H9 (cell line): ENCODE data around the gene LRRC8E. TPM values are rescaled to one million over a fixed set of nuclear protein-coding genes. Genes with fewer than 3 reads are reported as not detected.

Experiments used
- DNase-seq: peaks from one replicate; pipeline ENCODE4 v3.0.0-alpha.2; 2017
- H2AFZ ChIP-seq: one replicate; pipeline ENCODE4 v1.6.1; 2013; ENCODE audit warnings: mild to moderate bottlenecking, low read length, control low read depth, moderate library complexity
- H2AK5ac ChIP-seq: 2 replicates; pipeline ENCODE4 v1.6.1; 2013; ENCODE audit warnings: low read length, control low read depth, mixed read lengths; ENCODE audit not compliant: insufficient read length
- H2BK120ac ChIP-seq: one replicate; pipeline ENCODE4 v1.6.1; 2013; ENCODE audit warnings: low read depth, mild to moderate bottlenecking, low read length, control low read depth, inconsistent platforms; ENCODE audit not compliant: poor library complexity, severe bottlenecking
- H2BK12ac ChIP-seq: 2 replicates; pipeline ENCODE4 v1.6.1; 2013; ENCODE audit warnings: low read length, control low read depth, mixed read lengths, low read depth; ENCODE audit not compliant: insufficient read length
- H2BK15ac ChIP-seq: 2 replicates; pipeline ENCODE4 v1.6.1; 2013; ENCODE audit warnings: low read depth, low read length, control low read depth
- H2BK20ac ChIP-seq: one replicate; pipeline ENCODE4 v1.6.1; 2013; ENCODE audit warnings: low read depth, mild to moderate bottlenecking, low read length, control low read depth, inconsistent platforms; ENCODE audit not compliant: poor library complexity, severe bottlenecking
- H2BK5ac ChIP-seq: 2 replicates; pipeline ENCODE4 v1.6.1; 2013; ENCODE audit warnings: low read length, control low read depth, mixed read lengths; ENCODE audit not compliant: insufficient read length
- H3K14ac ChIP-seq: 2 replicates; pipeline ENCODE4 v1.6.1; 2013; ENCODE audit warnings: low read length, control low read depth; ENCODE audit not compliant: insufficient read depth
- H3K18ac ChIP-seq: 2 replicates; pipeline ENCODE4 v1.6.1; 2013; ENCODE audit warnings: low read depth, mild to moderate bottlenecking, mixed read lengths, low read length, control low read depth; ENCODE audit not compliant: insufficient read length
- H3K23ac ChIP-seq: 2 replicates; pipeline ENCODE4 v1.6.1; 2013; ENCODE audit warnings: low read length, control low read depth, mixed read lengths, low read depth; ENCODE audit not compliant: insufficient read length
- H3K23me2 ChIP-seq: 2 replicates; pipeline ENCODE4 v1.6.1; 2013; ENCODE audit warnings: low read depth, mild to moderate bottlenecking, mixed read lengths, low read length, control low read depth; ENCODE audit not compliant: insufficient read length, poor library complexity, severe bottlenecking
- H3K27ac ChIP-seq: 2 replicates; pipeline ENCODE4 v1.5.1; 2013; ENCODE audit warnings: low read length, control low read depth, mixed read lengths, low read depth; ENCODE audit not compliant: insufficient read length
- H3K27me3 ChIP-seq: 2 replicates; pipeline ENCODE4 v1.6.1; 2013; ENCODE audit warnings: low read length, control low read depth, inconsistent platforms; ENCODE audit not compliant: insufficient read depth
- H3K4ac ChIP-seq: 2 replicates; pipeline ENCODE4 v1.6.1; 2013; ENCODE audit warnings: low read depth, mild to moderate bottlenecking, control low read depth, inconsistent platforms, low read length, moderate library complexity
- H3K4me1 ChIP-seq: 2 replicates; pipeline ENCODE4 v1.6.1; 2013; ENCODE audit warnings: low read length, control low read depth, inconsistent platforms; ENCODE audit not compliant: insufficient read depth
- H3K4me2 ChIP-seq: 2 replicates; pipeline ENCODE4 v1.6.1; 2013; ENCODE audit warnings: low read length, control low read depth, mixed read lengths; ENCODE audit not compliant: insufficient read length, insufficient read depth
- H3K56ac ChIP-seq: 2 replicates; pipeline ENCODE4 v1.6.1; 2013; ENCODE audit warnings: low read depth, mild to moderate bottlenecking, mixed read lengths, low read length, control low read depth; ENCODE audit not compliant: insufficient read length
- H3K79me1 ChIP-seq: 2 replicates; pipeline ENCODE4 v1.6.1; 2013; ENCODE audit warnings: low read depth, mild to moderate bottlenecking, moderate library complexity, low read length, control low read depth, inconsistent platforms; ENCODE audit not compliant: insufficient read depth, poor library complexity, severe bottlenecking
- H3K79me2 ChIP-seq: 2 replicates; pipeline ENCODE4 v1.6.1; 2013; ENCODE audit warnings: low read length, control low read depth, inconsistent platforms; ENCODE audit not compliant: insufficient read depth
- H3K9ac ChIP-seq: 2 replicates; pipeline ENCODE4 v1.6.1; 2013; ENCODE audit warnings: low read length, control low read depth, mixed read lengths; ENCODE audit not compliant: insufficient read length; ENCODE audit errors: extremely low read depth
- H3K9me3 ChIP-seq: one replicate; pipeline ENCODE4 v1.6.1; 2013; ENCODE audit warnings: low read depth, low read length, inconsistent platforms; ENCODE audit not compliant: control insufficient read depth
- H3T11ph ChIP-seq: one replicate; pipeline ENCODE4 v1.6.1; 2013; ENCODE audit warnings: mild to moderate bottlenecking, low read length, control low read depth, inconsistent platforms
- H4K20me1 ChIP-seq: one replicate; pipeline ENCODE4 v1.6.1; 2013; ENCODE audit not compliant: control insufficient read depth, insufficient read length, insufficient read depth
- H4K5ac ChIP-seq: 2 replicates; pipeline ENCODE4 v1.6.1; 2013; ENCODE audit warnings: low read depth, mild to moderate bottlenecking, mixed read lengths, low read length, control low read depth; ENCODE audit not compliant: insufficient read length
- H4K8ac ChIP-seq: replicated peaks from 2 replicates; pipeline ENCODE4 v1.6.1; 2013; ENCODE audit warnings: low read length, control low read depth, mixed read lengths, low read depth; ENCODE audit not compliant: insufficient read length
- H4K91ac ChIP-seq: 2 replicates; pipeline ENCODE4 v1.6.1; 2013; ENCODE audit warnings: low read depth, mild to moderate bottlenecking, moderate library complexity, mixed read lengths, low read length, control low read depth; ENCODE audit not compliant: insufficient read length
- H3K27ac Mint-ChIP-seq, 3 experiments: 2 replicates in 2 of 3; 3 replicates in 1 of 3; pipeline ENCODE4 v1.8.0; 2020 to 2021; ENCODE audit warnings: mixed read lengths in 3 of 3, mild to moderate bottlenecking in 1 of 3, moderate library complexity in 1 of 3
- H3K27me3 Mint-ChIP-seq: 2 replicates; pipeline ENCODE4 v1.8.0; 2021; ENCODE audit warnings: low read depth, mild to moderate bottlenecking, moderate library complexity, mixed read lengths
- H3K36me3 Mint-ChIP-seq, 3 experiments: 2 replicates in 2 of 3; 3 replicates in 1 of 3; pipeline ENCODE4 v1.8.0; 2020 to 2021; ENCODE audit warnings: low read depth in 3 of 3, mixed read lengths in 3 of 3; ENCODE audit not compliant: insufficient read depth in 1 of 3
- H3K4me1 Mint-ChIP-seq, 2 experiments: 2 replicates each; pipeline ENCODE4 v1.8.0; 2020; ENCODE audit warnings: mixed read lengths in 2 of 2
- H3K4me3 Mint-ChIP-seq, 2 experiments: 2 replicates in 1 of 2; 3 replicates in 1 of 2; pipeline ENCODE4 v1.8.0; 2020 to 2021; ENCODE audit warnings: mild to moderate bottlenecking in 2 of 2, mixed read lengths in 2 of 2, moderate library complexity in 1 of 2
- H3K9me3 Mint-ChIP-seq, 2 experiments: 2 replicates in 1 of 2; 3 replicates in 1 of 2; pipeline ENCODE4 v1.8.0; 2020; ENCODE audit warnings: mild to moderate bottlenecking in 2 of 2, mixed read lengths in 2 of 2, moderate library complexity in 1 of 2
- CTCF ChIP-seq: fragments of 200-600 bp; sonication (generic); conservative IDR thresholded peaks from 3 replicates; pipeline ENCODE4 v1.8.0; 2021; ENCODE audit warnings: antibody characterized with exemption, mild to moderate bottlenecking
- WGBS: extraction: QIAGEN DNeasy Blood & Tissue Kit; methylation state at CpG from one replicate; pipeline ENCODE4 v1.1.7; 2013; ENCODE audit warnings: missing lambda C conversion rate, low lambda C conversion rate, mixed read lengths; ENCODE audit not compliant: insufficient read length; ENCODE audit errors: extremely low coverage; 5-methylcytosine and 5-hydroxymethylcytosine counted together
- total RNA-seq: library from RNA; stranded (reverse); gene quantifications from 2 replicates; pipeline ENCODE4 v1.2.1, GENCODE V29; 2021

LRRC8E gene
- total RNA-seq, 1 experiment from 2014 or later, result 4.8 TPM

GRCh38 chr19:7920519-7921301 lies 32.4 kb downstream of the LRRC8E start:
- no peak overlapping the region for H3K4ac ChIP-seq
- peak overlapping the region; percentile 63 for H3K4me2 ChIP-seq
- no peak overlapping the region for H4K5ac ChIP-seq
- no peak overlapping the region for H2BK20ac ChIP-seq
- Mint-ChIP-seq H3K36me3 (peaks cover 7 to 13% (median 12%) of the 10 kb centered on the region in 3 experiments; a peak in 5 of 7 replicates), H3K27me3 (peaks cover 37% of the 10 kb centered on the region), H3K4me3 (peak overlapping the region; percentile 67 to 84), H3K4me1 (peaks cover 19 to 26% of the 10 kb centered on the region in 2 experiments), H3K9me3 (no peaks in the 10 kb centered on the region; a peak in 1 of 5 replicates), H3K27ac (peak overlapping the region in 2 of 3 experiments; percentile 89 to 95; a peak in 4 of 7 replicates)
- H3K79me1 ChIP-seq, result no peaks in the 10 kb centered on the region
- no peak overlapping the region for H4K91ac ChIP-seq
- no peak overlapping the region for H3K56ac ChIP-seq
- H4K20me1 ChIP-seq, result no peaks in the 10 kb centered on the region
- H3K9ac ChIP-seq, result no peak overlapping the region
- no peak overlapping the region for H4K8ac ChIP-seq
- H2AK5ac ChIP-seq, result no peak overlapping the region
- no peaks in the 10 kb centered on the region for H3K4me1 ChIP-seq
- no peak overlapping the region for H3T11ph ChIP-seq
- H2BK15ac ChIP-seq, result no peak overlapping the region
- H3K9me3 ChIP-seq, result no peaks in the 10 kb centered on the region
- H2BK12ac ChIP-seq, result no peak overlapping the region
- no peak overlapping the region for H3K23ac ChIP-seq
- H2BK120ac ChIP-seq, result no peak overlapping the region
- H2BK5ac ChIP-seq, result no peak overlapping the region
- WGBS, result no CpG with 5 or more reads among the region's 62 CpGs
- peak overlapping the region; percentile 12 for H3K18ac ChIP-seq
- H3K79me2 ChIP-seq, result no peaks in the 10 kb centered on the region
- no peak overlapping the region; the same call in 1 of the 2 replicates for H3K14ac ChIP-seq
- peak; percentile 97 for DNase-seq
- no peak overlapping the region for H3K27ac ChIP-seq
- no peak overlapping the region for H2AFZ ChIP-seq
- TF ChIP-seq CTCF, result no peak
- peaks cover 17% of the 10 kb centered on the region for H3K23me2 ChIP-seq
- H3K27me3 ChIP-seq, result peaks cover 11% of the 10 kb centered on the region; the same call in 1 of the 2 replicates
